Epidermal melanocyte (primary cell): Measurements from ENCODE around the gene PIK3R5.

Source experiments
- DNase-seq: peaks from one replicate; pipeline ENCODE4 v3.0.0; 2011; ENCODE audit warnings: low spot score; ENCODE audit not compliant: insufficient read length

The PIK3R5 gene

DNA sequence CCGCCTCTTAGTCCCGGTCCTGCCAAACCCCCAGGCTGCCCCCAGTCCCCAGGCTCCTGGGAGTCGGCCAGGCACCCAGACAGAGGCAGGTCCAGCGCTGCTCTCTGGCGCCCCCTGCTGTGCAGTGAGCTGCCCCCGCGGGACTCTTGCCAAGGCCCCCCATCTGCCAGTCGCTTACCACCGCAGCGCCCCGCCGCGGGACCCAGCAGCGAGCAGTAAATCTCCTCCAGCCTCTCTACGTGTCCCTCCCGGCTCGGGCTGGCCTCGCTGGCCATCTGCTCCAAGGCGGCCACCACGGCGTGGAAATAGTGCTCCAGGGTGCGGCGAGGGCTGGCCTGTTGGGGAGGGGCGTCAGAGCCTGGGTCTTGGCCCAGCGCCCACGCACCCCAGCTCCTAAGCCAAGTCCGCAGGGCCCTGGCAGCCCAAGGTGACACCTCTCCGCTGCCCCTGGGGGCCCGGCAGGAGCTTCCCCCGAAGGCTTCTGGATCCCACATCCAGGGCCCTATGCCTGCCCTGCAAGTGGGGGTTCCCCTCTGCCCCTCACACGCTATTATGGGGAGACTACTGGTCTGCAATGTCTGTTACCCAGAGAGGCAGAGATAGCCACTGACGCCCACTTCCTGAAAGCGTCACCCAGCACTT is 132.7 kb downstream of the PIK3R5 start:
- no peak for DNase-seq

DNA sequence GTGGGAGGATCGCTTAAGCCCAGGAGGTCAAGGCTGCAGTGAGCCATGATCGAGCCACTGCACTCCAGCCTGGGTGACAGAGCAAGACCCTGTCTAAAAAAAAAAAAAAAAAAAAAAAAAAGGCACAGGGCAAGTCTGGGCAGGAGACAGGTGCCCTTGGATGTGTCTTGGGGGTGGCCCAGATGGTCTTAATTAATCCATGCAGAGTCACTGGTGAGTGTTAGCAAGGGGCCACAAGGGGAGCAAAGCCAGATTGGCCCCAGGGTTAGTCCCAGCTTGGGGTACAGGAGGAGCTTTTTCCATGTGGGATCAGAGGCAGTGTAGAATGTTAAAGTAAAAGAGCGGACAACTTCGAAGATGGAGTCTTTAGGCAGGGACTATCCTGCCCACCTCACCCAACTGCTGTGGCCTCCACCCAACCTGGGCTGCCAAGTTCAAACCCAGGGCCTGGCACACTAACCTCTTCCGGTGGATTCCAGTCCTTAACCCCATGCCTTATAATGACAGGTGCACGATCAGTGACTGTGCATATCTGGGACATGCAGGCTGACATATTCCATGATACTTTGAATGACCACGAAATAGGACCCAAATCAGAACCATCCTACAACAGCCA is 134.2 kb downstream of the PIK3R5 start:
- no peak for DNase-seq

DNA sequence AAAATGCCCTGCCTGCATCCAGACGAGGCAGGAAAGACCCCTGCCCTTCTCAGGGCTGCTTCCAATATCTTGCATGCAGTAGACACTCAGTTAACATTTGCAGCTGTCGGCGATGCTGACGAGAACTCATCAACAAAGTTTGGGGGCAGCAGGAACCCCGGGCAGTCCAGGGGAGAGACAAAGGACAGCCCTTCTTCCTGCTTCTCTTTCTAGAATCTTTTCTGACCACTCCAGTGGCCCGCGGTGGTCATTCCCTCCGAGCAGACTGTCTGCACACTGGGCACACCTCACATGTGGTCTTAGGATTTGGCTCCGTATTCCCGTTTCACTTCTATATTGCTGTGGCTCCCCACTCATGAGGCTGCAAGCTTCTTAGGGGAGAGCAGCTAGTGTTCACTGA is 135.4 kb downstream of the PIK3R5 start:
- no peak for DNase-seq

DNA sequence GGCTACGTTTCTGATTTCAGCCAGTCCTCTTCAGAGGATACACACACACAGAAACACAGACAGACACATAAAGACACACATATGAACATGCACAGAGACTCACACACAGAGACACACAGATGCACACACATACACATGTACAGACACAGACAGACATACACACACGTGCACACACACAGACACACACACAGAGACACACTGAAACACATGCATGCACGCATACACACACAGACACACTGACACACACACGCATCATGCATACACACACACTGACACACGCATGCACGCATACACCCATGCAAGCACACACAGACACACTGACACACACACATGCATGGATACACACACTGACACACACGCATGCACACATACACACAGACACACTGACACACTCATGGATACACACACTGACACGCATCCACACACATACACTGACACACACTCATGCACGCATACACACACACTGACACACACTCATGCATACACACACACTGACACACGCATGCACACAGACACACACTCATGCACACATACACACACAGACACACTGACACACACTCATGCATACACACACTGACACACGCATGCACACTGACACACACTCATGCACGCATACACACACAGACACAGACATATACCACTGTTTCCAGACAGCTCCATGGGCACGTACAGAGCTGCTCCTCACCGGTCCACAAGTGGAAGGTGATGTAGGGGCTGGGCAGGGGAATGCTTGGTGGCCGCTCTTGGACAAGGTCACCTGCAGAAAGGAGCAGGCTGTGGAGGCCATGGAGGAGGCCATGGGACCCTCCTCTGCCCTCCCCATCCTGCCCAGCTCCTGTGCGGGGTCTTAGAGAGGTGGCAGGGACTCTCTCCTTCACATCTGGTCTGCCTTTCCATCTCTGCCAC is 136.2 kb downstream of the PIK3R5 start:
- DNase-seq: no peak
